Fibroblast of lung (primary cell): ENCODE measurements around the gene C3orf85. TPM values are rescaled to one million over a fixed set of nuclear protein-coding genes. Genes with fewer than 3 reads are reported as not detected.

ENCODE experiments used
- DNase-seq, 2 donors: peaks; one replicate each; pipeline versions ENCODE4 v3.0.0 to v3.0.0-alpha.2; 2010; ENCODE audit warnings: low read depth in 2 of 2
- H2AFZ ChIP-seq: 2 replicates; pipeline ENCODE4 v1.5.1; 2012; ENCODE audit warnings: low read length, control low read depth, inconsistent platforms
- H3K27ac ChIP-seq: 2 replicates; pipeline ENCODE4 v1.5.1; 2011; ENCODE audit warnings: low read length, control low read depth; ENCODE audit not compliant: insufficient read depth
- H3K27me3 ChIP-seq: 2 replicates; pipeline ENCODE4 v1.5.1; 2011; ENCODE audit warnings: mild to moderate bottlenecking, low read length; ENCODE audit not compliant: control insufficient read depth, insufficient read depth
- H3K36me3 ChIP-seq: 2 replicates; pipeline ENCODE4 v1.5.1; 2011; ENCODE audit warnings: low read length; ENCODE audit not compliant: control insufficient read depth, insufficient read depth
- H3K4me1 ChIP-seq: 2 replicates; pipeline ENCODE4 v1.5.1; 2011; ENCODE audit warnings: low read length; ENCODE audit not compliant: control insufficient read depth, insufficient read depth; ENCODE audit errors: extremely low read depth
- H3K4me2 ChIP-seq: 2 replicates; pipeline ENCODE4 v1.5.1; 2011; ENCODE audit warnings: low read length, control low read depth; ENCODE audit not compliant: insufficient read depth; ENCODE audit errors: extremely low read depth
- H3K4me3 ChIP-seq, 4 experiments: fragments of 200-600 bp in 1 of 4; sonication (generic) in 1 of 4; replicated peaks in 1 of 4; 2 replicates each; pipeline ENCODE4 v1.5.1; 2011 to 2016; ENCODE audit warnings: low read length in 4 of 4, low read depth in 3 of 4, mild to moderate bottlenecking in 3 of 4, control low read depth in 2 of 4, inconsistent platforms in 1 of 4, mixed read lengths in 1 of 4; ENCODE audit not compliant: insufficient read depth in 1 of 4; ENCODE audit errors: control extremely low read depth in 1 of 4
- H3K79me2 ChIP-seq: 2 replicates; pipeline ENCODE4 v1.5.1; 2012; ENCODE audit warnings: mild to moderate bottlenecking, low read length, inconsistent platforms; ENCODE audit not compliant: control insufficient read depth, insufficient read depth
- H3K9ac ChIP-seq: 2 replicates; pipeline ENCODE4 v1.5.1; 2011; ENCODE audit warnings: mild to moderate bottlenecking, low read length, control low read depth; ENCODE audit not compliant: insufficient read depth
- H3K9me3 ChIP-seq: 2 replicates; pipeline ENCODE4 v1.5.1; 2012; ENCODE audit warnings: low read depth, low read length; ENCODE audit not compliant: control insufficient read depth, insufficient read depth
- H4K20me1 ChIP-seq: 2 replicates; pipeline ENCODE4 v1.5.1; 2011; ENCODE audit warnings: low read length; ENCODE audit not compliant: control insufficient read depth, insufficient read depth; ENCODE audit errors: extremely low read depth
- CTCF ChIP-seq, 2 donors: IDR thresholded peaks in 1 of 2; conservative IDR thresholded peaks in 1 of 2; 1 replicate in 1 of 2; 2 replicates in 1 of 2; pipeline ENCODE4 v1.5.1; 2011 to 2012; ENCODE audit warnings: low read length in 2 of 2, control low read depth in 1 of 2, inconsistent platforms in 1 of 2, low read depth in 1 of 2, mild to moderate bottlenecking in 1 of 2
- EZH2 ChIP-seq: IDR thresholded peaks from 2 replicates; pipeline ENCODE4 v1.5.1; 2012; ENCODE audit warnings: low read length, control low read depth, mild to moderate bottlenecking; ENCODE audit errors: missing control alignments
- polyA plus RNA-seq, 2 donors: library from polyadenylated mRNA; depleted of rRNA in 1 of 2; stranded (reverse) in 1 of 2; unstranded in 1 of 2; fragments of >200 nt; gene quantifications; 2 replicates each; pipeline ENCODE4 v1.2.1, GENCODE V29; 2011 to 2012; ENCODE audit warnings: missing spikeins in 1 of 2
- total RNA-seq: library from RNA; depleted of rRNA; stranded (reverse); fragments of >200 nt; gene quantifications from 2 replicates; pipeline ENCODE4 v1.2.1, GENCODE V29; 2014

The C3orf85 gene
- total and polyA plus RNA-seq, 2 donors (not counting 1 experiment from before 2014, with no cell fraction given) = not detected

GRCh38 chr3:109118584-109118983, 17.9 kb upstream of the C3orf85 start:
- Histone ChIP-seq H4K20me1 (no peaks in the 10 kb centered on the region), H3K79me2 (no peaks in the 10 kb centered on the region), H3K9ac (no peak overlapping the region), H3K27me3 (no peaks in the 10 kb centered on the region), H3K4me3 (no peak overlapping the region), H3K4me2 (no peak overlapping the region), H3K27ac (no peak overlapping the region), H3K4me1 (no peaks in the 10 kb centered on the region), H3K36me3 (no peaks in the 10 kb centered on the region), H3K9me3 (no peaks in the 10 kb centered on the region), H2AFZ (no peak overlapping the region)
- TF ChIP-seq CTCF (conservative IDR thresholded peaks at IDR 0.05 in 1 of 2, IDR thresholded peaks at IDR 0.05 in 1 of 2; ENCODE audit: low read depth in 1 of 2, low read length in 2 of 2) (no peak), EZH2 (no peak)
- DNase-seq = no peak

- Histone ChIP-seq H3K4me2 (no peak overlapping the region), H3K79me2 (no peaks in the 10 kb centered on the region), H2AFZ (no peak overlapping the region), H3K4me1 (no peaks in the 10 kb centered on the region), H3K4me3 (no peak overlapping the region), H4K20me1 (no peaks in the 10 kb centered on the region), H3K36me3 (no peaks in the 10 kb centered on the region), H3K9ac (no peak overlapping the region), H3K27me3 (no peaks in the 10 kb centered on the region), H3K27ac (no peak overlapping the region), H3K9me3 (no peaks in the 10 kb centered on the region)
- TF ChIP-seq EZH2 (no peak), CTCF (conservative IDR thresholded peaks at IDR 0.05 in 1 of 2, IDR thresholded peaks at IDR 0.05 in 1 of 2; ENCODE audit: low read depth in 1 of 2, low read length in 2 of 2) (no peak)
- no peak for DNase-seq
Observed at GRCh38 chr3:109122690-109123089, 13.8 kb upstream of the C3orf85 start.

DNA sequence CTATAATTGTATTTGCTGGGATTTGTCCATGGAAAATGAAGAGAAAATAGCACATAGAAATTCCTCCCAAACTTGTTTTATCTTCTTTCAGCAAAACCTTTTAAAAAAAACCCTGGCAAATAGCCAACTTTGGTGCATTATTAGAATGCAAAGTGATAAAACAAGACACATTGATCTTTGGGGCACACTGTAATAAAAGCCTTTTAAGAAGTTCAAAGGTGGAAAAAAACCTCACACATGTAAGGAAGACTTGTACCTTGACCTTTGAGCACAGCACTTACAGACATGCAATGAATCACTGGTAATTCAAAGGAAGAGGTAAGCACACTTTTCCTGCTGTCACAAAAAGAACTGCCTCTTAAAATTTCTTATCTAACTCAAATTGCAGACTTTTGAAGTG, 10.6 kb upstream of the C3orf85 start:
- H3K79me2 ChIP-seq = no peaks in the 10 kb centered on the region
- no peak overlapping the region for H3K27ac ChIP-seq
- no peak overlapping the region for H3K4me2 ChIP-seq
- no peaks in the 10 kb centered on the region for H3K27me3 ChIP-seq
- TF ChIP-seq CTCF (conservative IDR thresholded peaks at IDR 0.05 in 1 of 2, IDR thresholded peaks at IDR 0.05 in 1 of 2; ENCODE audit: low read depth in 1 of 2, low read length in 2 of 2) (no peak), EZH2 (no peak)
- DNase-seq = no peak
- no peaks in the 10 kb centered on the region for H3K36me3 ChIP-seq
- H3K9me3 ChIP-seq = no peaks in the 10 kb centered on the region
- no peaks in the 10 kb centered on the region for H4K20me1 ChIP-seq
- no peak overlapping the region for H3K9ac ChIP-seq
- H3K4me1 ChIP-seq = no peaks in the 10 kb centered on the region
- no peak overlapping the region for H3K4me3 ChIP-seq
- no peak overlapping the region for H2AFZ ChIP-seq
